Measurements from ENCODE around the gene PRKD1. TPM values are rescaled to one million over a fixed set of nuclear protein-coding genes. Genes with fewer than 3 reads are reported as not detected.

The PRKD1 gene
- polyA plus RNA-seq, 4 donors, result 1.9 to 16.2 (median 2.4) TPM

- Histone ChIP-seq H3K27me3 (ENCODE audit: control insufficient read depth in 3 of 3, insufficient read depth in 3 of 3, low read length in 3 of 3) (no peaks in the 10 kb centered on the region), H3K4me3 (ENCODE audit: low read depth in 1 of 3, low read length in 3 of 3) (no peak overlapping the region), H3K4me1 (ENCODE audit: control insufficient read depth in 3 of 3, insufficient read depth in 2 of 3, low read depth in 1 of 3, low read length in 2 of 3) (no peaks in the 10 kb centered on the region), H3K27ac (ENCODE audit: low read depth in 1 of 3, low read length in 2 of 3) (no peak overlapping the region), H3K9me3 (ENCODE audit: control insufficient read depth in 2 of 2, insufficient read depth in 1 of 2, low read depth in 1 of 2, low read length in 1 of 2) (no peaks in the 10 kb centered on the region), H3K36me3 (ENCODE audit: control insufficient read depth in 3 of 3, insufficient read depth in 2 of 3, low read depth in 1 of 3, low read length in 3 of 3) (peaks cover 0 to 9% (median 0%) of the 10 kb centered on the region in 3 donors)
- WGBS, 3 donors, result 85 to 88% (median 86%) methylated on average over 5 of the region's 5 CpGs
- DNase-seq, result no peak
- no peak for FAIRE-seq
These were observed 297.0 kb downstream of the PRKD1 start for GRCh38 chr14:29630566-29631160.

GRCh38 chr14:29629839-29630238, 297.8 kb downstream of the PRKD1 start:
- Histone ChIP-seq H3K36me3 (ENCODE audit: control insufficient read depth in 3 of 3, insufficient read depth in 2 of 3, low read depth in 1 of 3, low read length in 3 of 3) (peaks cover 0 to 9% (median 0%) of the 10 kb centered on the region in 3 donors), H3K27ac (ENCODE audit: low read depth in 1 of 3, low read length in 2 of 3) (no peak overlapping the region), H3K9me3 (ENCODE audit: control insufficient read depth in 2 of 2, insufficient read depth in 1 of 2, low read depth in 1 of 2, low read length in 1 of 2) (no peaks in the 10 kb centered on the region), H3K4me1 (ENCODE audit: control insufficient read depth in 3 of 3, insufficient read depth in 2 of 3, low read depth in 1 of 3, low read length in 2 of 3) (no peaks in the 10 kb centered on the region), H3K4me3 (ENCODE audit: low read depth in 1 of 3, low read length in 3 of 3) (no peak overlapping the region), H3K27me3 (ENCODE audit: control insufficient read depth in 3 of 3, insufficient read depth in 3 of 3, low read length in 3 of 3) (no peaks in the 10 kb centered on the region)
- DNase-seq, result no peak
- no peak for FAIRE-seq

GRCh38 chr14:29627137-29627536, 300.5 kb downstream of the PRKD1 start:
- H3K4me3 ChIP-seq (ENCODE audit: low read depth in 1 of 3, low read length in 3 of 3), result no peak overlapping the region
- no peak overlapping the region for H3K27ac ChIP-seq (ENCODE audit: low read depth in 1 of 3, low read length in 2 of 3)
- peaks cover 0 to 12% (median 0%) of the 10 kb centered on the region in 3 donors for H3K36me3 ChIP-seq (ENCODE audit: control insufficient read depth in 3 of 3, insufficient read depth in 2 of 3, low read depth in 1 of 3, low read length in 3 of 3)
- FAIRE-seq (no peak), DNase-seq (no peak)
- H3K27me3 ChIP-seq (ENCODE audit: control insufficient read depth in 3 of 3, insufficient read depth in 3 of 3, low read length in 3 of 3), result no peaks in the 10 kb centered on the region
- no peaks in the 10 kb centered on the region for H3K4me1 ChIP-seq (ENCODE audit: control insufficient read depth in 3 of 3, insufficient read depth in 2 of 3, low read depth in 1 of 3, low read length in 2 of 3)
- WGBS, 3 donors, result 87 to 97% (median 89%) methylated on average over 3 of the region's 3 CpGs
- H3K9me3 ChIP-seq (ENCODE audit: control insufficient read depth in 2 of 2, insufficient read depth in 1 of 2, low read depth in 1 of 2, low read length in 1 of 2), result no peaks in the 10 kb centered on the region

- no peaks in the 10 kb centered on the region for H3K27me3 ChIP-seq (ENCODE audit: control insufficient read depth in 3 of 3, insufficient read depth in 3 of 3, low read length in 3 of 3)
- peaks cover 0 to 14% (median 0%) of the 10 kb centered on the region in 3 donors for H3K36me3 ChIP-seq (ENCODE audit: control insufficient read depth in 3 of 3, insufficient read depth in 2 of 3, low read depth in 1 of 3, low read length in 3 of 3)
- peaks cover 0 to 5% of the 10 kb centered on the region in 2 donors for H3K9me3 ChIP-seq (ENCODE audit: control insufficient read depth in 2 of 2, insufficient read depth in 1 of 2, low read depth in 1 of 2, low read length in 1 of 2)
- FAIRE-seq (no peak), DNase-seq (no peak)
- H3K27ac ChIP-seq (ENCODE audit: low read depth in 1 of 3, low read length in 2 of 3), result no peak overlapping the region
- 73 to 86% (median 80%) methylated on average over 4 of the region's 4 CpGs for WGBS, 3 donors
- H3K4me3 ChIP-seq (ENCODE audit: low read depth in 1 of 3, low read length in 3 of 3), result no peak overlapping the region
- H3K4me1 ChIP-seq (ENCODE audit: control insufficient read depth in 3 of 3, insufficient read depth in 2 of 3, low read depth in 1 of 3, low read length in 2 of 3), result no peaks in the 10 kb centered on the region
These were observed 309.2 kb downstream of the PRKD1 start for GRCh38 chr14:29618323-29619067.

- DNase-seq (no peak), FAIRE-seq (no peak)
- Histone ChIP-seq H3K4me3 (ENCODE audit: low read depth in 1 of 3, low read length in 3 of 3) (no peak overlapping the region), H3K4me1 (ENCODE audit: control insufficient read depth in 3 of 3, insufficient read depth in 2 of 3, low read depth in 1 of 3, low read length in 2 of 3) (no peaks in the 10 kb centered on the region), H3K27me3 (ENCODE audit: control insufficient read depth in 3 of 3, insufficient read depth in 3 of 3, low read length in 3 of 3) (no peaks in the 10 kb centered on the region), H3K36me3 (ENCODE audit: control insufficient read depth in 3 of 3, insufficient read depth in 2 of 3, low read depth in 1 of 3, low read length in 3 of 3) (peaks cover 0 to 9% (median 0%) of the 10 kb centered on the region in 3 donors), H3K9me3 (ENCODE audit: control insufficient read depth in 2 of 2, insufficient read depth in 1 of 2, low read depth in 1 of 2, low read length in 1 of 2) (peaks cover 0 to 5% of the 10 kb centered on the region in 2 donors), H3K27ac (ENCODE audit: low read depth in 1 of 3, low read length in 2 of 3) (no peak overlapping the region)
These were observed 310.7 kb downstream of the PRKD1 start for GRCh38 chr14:29616922-29617321.

GRCh38 chr14:29608861-29609260, 318.8 kb downstream of the PRKD1 start:
- no peak overlapping the region for H3K4me3 ChIP-seq (ENCODE audit: low read depth in 1 of 3, low read length in 3 of 3)
- FAIRE-seq (no peak), DNase-seq (no peak)
- WGBS, 3 donors, result 75 to 82% (median 77%) methylated on average over 2 of the region's 2 CpGs
- H3K36me3 ChIP-seq (ENCODE audit: control insufficient read depth in 3 of 3, insufficient read depth in 2 of 3, low read depth in 1 of 3, low read length in 3 of 3), result no peaks in the 10 kb centered on the region
- peaks cover 0 to 11% (median 0%) of the 10 kb centered on the region in 3 donors for H3K4me1 ChIP-seq (ENCODE audit: control insufficient read depth in 3 of 3, insufficient read depth in 2 of 3, low read depth in 1 of 3, low read length in 2 of 3)
- no peaks in the 10 kb centered on the region for H3K27me3 ChIP-seq (ENCODE audit: control insufficient read depth in 3 of 3, insufficient read depth in 3 of 3, low read length in 3 of 3)
- no peak overlapping the region for H3K27ac ChIP-seq (ENCODE audit: low read depth in 1 of 3, low read length in 2 of 3)
- no peaks in the 10 kb centered on the region for H3K9me3 ChIP-seq (ENCODE audit: control insufficient read depth in 2 of 2, insufficient read depth in 1 of 2, low read depth in 1 of 2, low read length in 1 of 2)

- H3K9me3 ChIP-seq (ENCODE audit: control insufficient read depth in 2 of 2, insufficient read depth in 1 of 2, low read depth in 1 of 2, low read length in 1 of 2), result no peaks in the 10 kb centered on the region
- 16 to 64% (median 38%) methylated on average over 5 of the region's 5 CpGs for WGBS, 3 donors
- peaks cover 0 to 11% (median 0%) of the 10 kb centered on the region in 3 donors for H3K4me1 ChIP-seq (ENCODE audit: control insufficient read depth in 3 of 3, insufficient read depth in 2 of 3, low read depth in 1 of 3, low read length in 2 of 3)
- H3K4me3 ChIP-seq (ENCODE audit: low read depth in 1 of 3, low read length in 3 of 3), result no peak overlapping the region
- no peaks in the 10 kb centered on the region for H3K36me3 ChIP-seq (ENCODE audit: control insufficient read depth in 3 of 3, insufficient read depth in 2 of 3, low read depth in 1 of 3, low read length in 3 of 3)
- peak overlapping the region in 1 of 3 donors; percentile 70 for H3K27ac ChIP-seq (ENCODE audit: low read depth in 1 of 3, low read length in 2 of 3)
- DNase-seq (peak; percentile 14 to 60), FAIRE-seq (no peak)
- no peaks in the 10 kb centered on the region for H3K27me3 ChIP-seq (ENCODE audit: control insufficient read depth in 3 of 3, insufficient read depth in 3 of 3, low read length in 3 of 3)
These were observed 320.5 kb downstream of the PRKD1 start for GRCh38 chr14:29607169-29607568.

GRCh38 chr14:29603696-29604095, 324.0 kb downstream of the PRKD1 start:
- no peak for DNase-seq

More at GRCh38 chr14:29603696-29604095, 324.0 kb downstream of the PRKD1 start:
- Histone ChIP-seq H3K9me3 (ENCODE audit: control insufficient read depth in 2 of 2, insufficient read depth in 1 of 2, low read depth in 1 of 2, low read length in 1 of 2) (no peaks in the 10 kb centered on the region), H3K27me3 (ENCODE audit: control insufficient read depth in 3 of 3, insufficient read depth in 3 of 3, low read length in 3 of 3) (no peaks in the 10 kb centered on the region), H3K4me3 (ENCODE audit: low read depth in 1 of 3, low read length in 3 of 3) (no peak overlapping the region), H3K27ac (ENCODE audit: low read depth in 1 of 3, low read length in 2 of 3) (no peak overlapping the region), H3K36me3 (ENCODE audit: control insufficient read depth in 3 of 3, insufficient read depth in 2 of 3, low read depth in 1 of 3, low read length in 3 of 3) (no peaks in the 10 kb centered on the region), H3K4me1 (ENCODE audit: control insufficient read depth in 3 of 3, insufficient read depth in 2 of 3, low read depth in 1 of 3, low read length in 2 of 3) (peaks cover 0 to 22% (median 0%) of the 10 kb centered on the region in 3 donors)
- no peak for FAIRE-seq
- WGBS, 3 donors, result 76 to 93% (median 87%) methylated on average over 3 of the region's 3 CpGs

Data from small intestine (tissue), 7 donors.